HUES6 (cell line): ENCODE data around the gene SAP30BP.
"Not testable (repeated sequence)": the region's sequence is repeated elsewhere in the genome, so short reads cannot be mapped to it uniquely, and the experiment has no call there.

Source experiments
- H3K27ac ChIP-seq: 2 replicates; pipeline ENCODE4 v1.7.0; 2013; ENCODE audit warnings: low read depth, mild to moderate bottlenecking, low read length, inconsistent platforms
- H3K27me3 ChIP-seq: 2 replicates; pipeline ENCODE4 v1.6.1; 2013; ENCODE audit warnings: low read length; ENCODE audit not compliant: control insufficient read depth, insufficient read depth
- H3K36me3 ChIP-seq: 2 replicates; pipeline ENCODE4 v1.6.1; 2013; ENCODE audit warnings: low read length; ENCODE audit not compliant: control insufficient read depth, insufficient read depth
- H3K4me1 ChIP-seq: 2 replicates; pipeline ENCODE4 v1.6.1; 2013; ENCODE audit warnings: low read length; ENCODE audit not compliant: control insufficient read depth, insufficient read depth
- H3K4me3 ChIP-seq: 2 replicates; pipeline ENCODE4 v1.5.1; 2013; ENCODE audit warnings: low read depth, low read length
- H3K9ac ChIP-seq: one replicate; pipeline ENCODE4 v1.6.1; 2013; ENCODE audit warnings: mild to moderate bottlenecking, low read length
- H3K9me3 ChIP-seq: 2 replicates; pipeline ENCODE4 v1.6.1; 2013; ENCODE audit warnings: low read depth, low read length; ENCODE audit not compliant: control insufficient read depth, insufficient read depth

Gene SAP30BP

GRCh38 chr17:75634754-75635609 lies 32.2 kb upstream of the SAP30BP start:
- H3K36me3 ChIP-seq, result peaks cover 22% of the 10 kb centered on the region
- no peaks in the 10 kb centered on the region for H3K9me3 ChIP-seq
- no peak overlapping the region for H3K9ac ChIP-seq
- peaks cover 20% of the 10 kb centered on the region for H3K4me1 ChIP-seq
- no peak overlapping the region for H3K27ac ChIP-seq
- H3K4me3 ChIP-seq, result no peak overlapping the region
- H3K27me3 ChIP-seq, result no peaks in the 10 kb centered on the region

GRCh38 chr17:75635610-75636202 lies 31.4 kb upstream of the SAP30BP start:
- no peaks in the 10 kb centered on the region for H3K27me3 ChIP-seq
- H3K4me3 ChIP-seq, result no peak overlapping the region
- no peak overlapping the region for H3K9ac ChIP-seq
- H3K36me3 ChIP-seq, result peaks cover 16% of the 10 kb centered on the region
- H3K4me1 ChIP-seq, result peaks cover 20% of the 10 kb centered on the region
- H3K27ac ChIP-seq, result no peak overlapping the region
- no peaks in the 10 kb centered on the region for H3K9me3 ChIP-seq

GRCh38 chr17:75636381-75637142 lies 30.6 kb upstream of the SAP30BP start:
- Histone ChIP-seq H3K27ac (no peak overlapping the region), H3K9me3 (no peaks in the 10 kb centered on the region), H3K4me3 (no peak overlapping the region), H3K36me3 (peaks cover 10% of the 10 kb centered on the region; the same call in 1 of the 2 replicates), H3K4me1 (peaks cover 20% of the 10 kb centered on the region), H3K27me3 (no peaks in the 10 kb centered on the region), H3K9ac (no peak overlapping the region)

- Histone ChIP-seq H3K9ac (no peak overlapping the region), H3K27me3 (no peaks in the 10 kb centered on the region), H3K4me3 (no peak overlapping the region), H3K27ac (no peak overlapping the region), H3K36me3 (0 out of 2 replicates have a peak, but pooled peaks cover 5% of the 10 kb centered on the region), H3K4me1 (peaks cover 20% of the 10 kb centered on the region), H3K9me3 (no peaks in the 10 kb centered on the region)
Measured at GRCh38 chr17:75637143-75637538, 30.0 kb upstream of the SAP30BP start.

GRCh38 chr17:75637551-75637950 lies 29.6 kb upstream of the SAP30BP start:
- H3K4me3 ChIP-seq, result no peak overlapping the region
- H3K36me3 ChIP-seq, result 0 out of 2 replicates have a peak, but pooled peaks cover 5% of the 10 kb centered on the region
- H3K27ac ChIP-seq, result no peak overlapping the region
- no peaks in the 10 kb centered on the region for H3K27me3 ChIP-seq
- peaks cover 23% of the 10 kb centered on the region for H3K4me1 ChIP-seq
- no peak overlapping the region for H3K9ac ChIP-seq
- H3K9me3 ChIP-seq, result no peaks in the 10 kb centered on the region

DNA sequence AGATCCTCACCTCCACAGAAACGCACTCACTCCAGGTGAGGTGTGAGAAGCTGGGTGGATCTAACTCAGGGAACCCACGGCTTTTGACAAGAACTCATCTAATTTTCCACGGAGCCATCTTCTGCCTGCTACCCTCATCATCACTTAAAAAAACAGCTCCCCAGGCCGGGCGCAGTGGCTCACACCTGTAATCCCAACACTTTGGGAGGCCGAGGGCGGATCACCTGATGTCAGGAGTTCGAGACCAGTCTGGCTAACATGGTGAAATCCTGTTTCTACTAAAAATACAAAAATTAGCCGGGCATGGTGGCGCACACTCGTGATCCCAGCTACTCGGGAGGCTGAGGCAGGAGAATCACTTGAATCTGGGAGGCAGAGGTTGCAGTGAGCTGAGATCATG lies 29.1 kb upstream of the SAP30BP start:
- H3K9me3 ChIP-seq, H3K4me3 ChIP-seq, H3K27me3 ChIP-seq, H3K9ac ChIP-seq, H3K36me3 ChIP-seq, H3K27ac ChIP-seq: not testable (repeated sequence)
- H3K4me1 ChIP-seq, result peaks cover 24% of the 10 kb centered on the region

DNA sequence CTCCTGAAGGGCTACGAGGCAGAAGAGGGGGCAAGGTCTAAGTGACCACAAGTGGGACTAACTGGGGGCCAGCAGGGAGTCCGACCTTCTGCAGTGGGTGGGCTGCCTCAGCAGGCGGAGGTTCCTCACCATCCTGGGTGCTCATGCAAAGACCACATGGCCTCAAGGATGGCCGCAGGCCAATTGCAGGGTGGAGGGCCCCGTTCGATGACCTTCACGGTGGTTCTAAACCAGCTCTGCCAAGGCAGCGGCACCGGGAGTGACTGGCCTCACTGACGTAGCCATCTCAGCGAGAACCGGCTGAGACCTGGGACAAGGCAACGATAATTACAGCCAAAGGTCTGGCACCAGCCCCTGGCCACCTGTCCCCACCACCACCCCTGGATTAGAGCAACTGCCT lies 28.2 kb upstream of the SAP30BP start:
- H3K4me1 ChIP-seq, result peaks cover 25% of the 10 kb centered on the region

GRCh38 chr17:75639327-75639726 lies 27.8 kb upstream of the SAP30BP start:
- H3K36me3 ChIP-seq, result 0 out of 2 replicates have a peak, but pooled peaks cover 5% of the 10 kb centered on the region
- no peak overlapping the region for H3K27ac ChIP-seq
- peaks cover 20% of the 10 kb centered on the region for H3K4me1 ChIP-seq
- H3K27me3 ChIP-seq, result no peaks in the 10 kb centered on the region
- no peak overlapping the region for H3K4me3 ChIP-seq
- H3K9me3 ChIP-seq, result no peaks in the 10 kb centered on the region
- H3K9ac ChIP-seq, result no peak overlapping the region

More for the DNA sequence above, 28.2 kb upstream of the SAP30BP start:
- Histone ChIP-seq H3K9ac (no peak overlapping the region), H3K36me3 (0 out of 2 replicates have a peak, but pooled peaks cover 5% of the 10 kb centered on the region), H3K4me3 (no peak overlapping the region), H3K27me3 (no peaks in the 10 kb centered on the region), H3K27ac (no peak overlapping the region), H3K9me3 (no peaks in the 10 kb centered on the region)

DNA sequence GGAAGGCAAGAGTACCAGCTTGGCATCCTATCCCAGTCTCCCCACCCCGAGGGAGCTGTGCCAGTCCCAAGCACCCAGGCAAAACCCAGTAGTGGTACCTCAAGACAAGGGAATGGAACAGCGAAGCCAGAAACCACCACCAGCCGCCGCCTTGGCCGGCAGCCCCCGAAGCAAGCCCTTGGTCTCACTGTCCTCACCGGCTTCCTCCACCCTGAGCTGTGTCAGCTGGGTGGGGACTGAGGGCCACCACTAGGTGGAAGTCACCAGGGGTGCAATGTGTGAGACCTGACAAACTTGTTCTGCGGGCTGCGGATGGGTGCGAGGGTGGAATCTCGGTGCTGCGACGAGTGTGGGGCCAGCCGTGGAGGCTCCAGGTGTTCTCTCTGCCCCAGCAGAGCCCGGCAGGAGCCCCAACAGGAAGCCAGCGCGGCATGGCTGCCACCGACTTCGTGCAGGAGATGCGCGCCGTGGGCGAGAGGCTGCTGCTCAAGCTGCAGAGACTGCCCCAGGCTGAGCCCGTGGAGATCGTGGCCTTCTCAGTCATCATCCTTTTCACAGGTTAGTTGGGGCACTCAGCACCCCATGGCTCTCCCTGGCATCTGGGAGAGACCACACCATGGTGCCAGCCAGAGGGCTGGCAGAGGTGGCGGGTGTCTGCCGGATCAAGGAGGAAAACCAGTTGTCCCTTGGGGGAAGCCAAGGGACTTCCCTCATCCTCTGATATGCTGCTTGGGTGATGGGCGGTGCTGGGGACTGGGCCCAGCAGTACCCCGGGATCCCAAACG lies 27.2 kb upstream of the SAP30BP start:
- H3K36me3 ChIP-seq, result 0 out of 2 replicates have a peak, but pooled peaks cover 5% of the 10 kb centered on the region

DNA sequence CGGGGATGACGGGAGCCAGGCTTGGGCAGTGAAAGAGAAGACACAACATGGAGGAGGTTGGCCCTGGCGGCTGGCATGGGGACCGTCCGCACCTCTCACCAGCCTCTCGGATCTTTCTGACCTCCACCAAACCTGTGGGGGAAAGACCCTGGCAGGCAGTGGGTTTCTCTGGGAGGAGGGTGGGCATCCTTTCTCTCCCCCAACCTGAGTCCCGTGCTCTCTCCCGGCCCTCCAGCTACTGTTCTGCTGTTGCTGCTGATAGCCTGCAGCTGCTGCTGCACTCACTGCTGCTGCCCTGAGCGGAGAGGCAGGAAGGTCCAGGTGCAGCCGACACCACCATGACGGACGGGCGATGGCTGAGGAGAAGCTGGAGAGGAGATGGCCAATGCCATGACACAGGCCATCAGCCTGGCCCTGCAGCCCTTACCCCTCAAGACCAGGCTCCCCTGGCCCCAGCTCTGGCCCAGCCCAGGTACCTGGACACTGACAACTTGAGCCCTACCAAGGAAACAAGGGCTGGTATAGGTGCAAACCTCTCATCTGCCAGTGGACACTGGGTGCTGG lies 26.5 kb upstream of the SAP30BP start:
- Histone ChIP-seq H3K27me3 (no peaks in the 10 kb centered on the region), H3K9ac (no peak overlapping the region), H3K27ac (no peak overlapping the region), H3K4me1 (peaks cover 16% of the 10 kb centered on the region), H3K36me3 (0 out of 2 replicates have a peak, but pooled peaks cover 5% of the 10 kb centered on the region), H3K9me3 (no peaks in the 10 kb centered on the region), H3K4me3 (no peak overlapping the region)

More for the DNA sequence above, 27.2 kb upstream of the SAP30BP start:
- Histone ChIP-seq H3K9me3 (no peaks in the 10 kb centered on the region), H3K9ac (no peak overlapping the region), H3K27me3 (no peaks in the 10 kb centered on the region), H3K27ac (no peak overlapping the region), H3K4me3 (no peak overlapping the region), H3K4me1 (peaks cover 16% of the 10 kb centered on the region)
